EH (cell line): Measurements from ENCODE around the gene AFF1.
"Not testable (repeated sequence)": the region's sequence is repeated elsewhere in the genome, so short reads cannot be mapped to it uniquely, and the experiment has no call there.

Experiments used
- DNase-seq: peaks from one replicate; pipeline ENCODE4 v3.0.0-alpha.2; 2015; ENCODE audit warnings: low read depth

AFF1 gene

GRCh38 chr4:87080462-87080861 lies 145.7 kb downstream of the AFF1 start:
- DNase-seq: no peak

- peak; percentile 63 for DNase-seq
These were observed 147.0 kb downstream of the AFF1 start for GRCh38 chr4:87081826-87082225.

- DNase-seq: not testable (repeated sequence)
These were observed 150.9 kb downstream of the AFF1 start for GRCh38 chr4:87085732-87086131.

- DNase-seq: no peak
These were observed 151.5 kb downstream of the AFF1 start for GRCh38 chr4:87086143-87086805.

GRCh38 chr4:87087015-87087414 lies 152.2 kb downstream of the AFF1 start:
- DNase-seq: peak; percentile 70

GRCh38 chr4:87087420-87087819 lies 152.6 kb downstream of the AFF1 start:
- peak; percentile 67 for DNase-seq

- DNase-seq: no peak
These were observed 153.4 kb downstream of the AFF1 start for GRCh38 chr4:87088186-87088585.

- DNase-seq: no peak
These were observed 154.6 kb downstream of the AFF1 start for GRCh38 chr4:87089368-87089767.

- DNase-seq: no peak
These were observed 155.5 kb downstream of the AFF1 start for GRCh38 chr4:87090305-87090704.

- peak; percentile 79 for DNase-seq
These were observed 157.8 kb downstream of the AFF1 start for GRCh38 chr4:87092389-87093141.

- peak; percentile 61 for DNase-seq
These were observed 158.8 kb downstream of the AFF1 start for GRCh38 chr4:87093443-87094123.

- DNase-seq: no peak
These were observed 162.3 kb downstream of the AFF1 start for GRCh38 chr4:87097075-87097474.

GRCh38 chr4:87100168-87100567 lies 165.4 kb downstream of the AFF1 start:
- no peak for DNase-seq

GRCh38 chr4:87101543-87102199 lies 166.9 kb downstream of the AFF1 start:
- no peak for DNase-seq

GRCh38 chr4:87103086-87103485 lies 168.3 kb downstream of the AFF1 start:
- DNase-seq: no peak

- DNase-seq: peak; percentile 79
These were observed 168.9 kb downstream of the AFF1 start for GRCh38 chr4:87103691-87104187.

- DNase-seq: no peak
These were observed 170.5 kb downstream of the AFF1 start for GRCh38 chr4:87105101-87105845.

- peak; percentile 88 for DNase-seq
These were observed 173.3 kb downstream of the AFF1 start for GRCh38 chr4:87108142-87108546.

- DNase-seq: no peak
These were observed 174.3 kb downstream of the AFF1 start for GRCh38 chr4:87109121-87109520.

GRCh38 chr4:87109945-87110344 lies 175.1 kb downstream of the AFF1 start:
- no peak for DNase-seq

GRCh38 chr4:87112063-87112462 lies 177.3 kb downstream of the AFF1 start:
- no peak for DNase-seq
